Measurements from ENCODE around the gene CGREF1.
A peak's percentile ranks its signal among the peaks of the same experiment; 100 is the strongest.
"Not testable (repeated sequence)": the region's sequence is repeated elsewhere in the genome, so short reads cannot be mapped to it uniquely, and the experiment has no call there.

Gene CGREF1

DNA sequence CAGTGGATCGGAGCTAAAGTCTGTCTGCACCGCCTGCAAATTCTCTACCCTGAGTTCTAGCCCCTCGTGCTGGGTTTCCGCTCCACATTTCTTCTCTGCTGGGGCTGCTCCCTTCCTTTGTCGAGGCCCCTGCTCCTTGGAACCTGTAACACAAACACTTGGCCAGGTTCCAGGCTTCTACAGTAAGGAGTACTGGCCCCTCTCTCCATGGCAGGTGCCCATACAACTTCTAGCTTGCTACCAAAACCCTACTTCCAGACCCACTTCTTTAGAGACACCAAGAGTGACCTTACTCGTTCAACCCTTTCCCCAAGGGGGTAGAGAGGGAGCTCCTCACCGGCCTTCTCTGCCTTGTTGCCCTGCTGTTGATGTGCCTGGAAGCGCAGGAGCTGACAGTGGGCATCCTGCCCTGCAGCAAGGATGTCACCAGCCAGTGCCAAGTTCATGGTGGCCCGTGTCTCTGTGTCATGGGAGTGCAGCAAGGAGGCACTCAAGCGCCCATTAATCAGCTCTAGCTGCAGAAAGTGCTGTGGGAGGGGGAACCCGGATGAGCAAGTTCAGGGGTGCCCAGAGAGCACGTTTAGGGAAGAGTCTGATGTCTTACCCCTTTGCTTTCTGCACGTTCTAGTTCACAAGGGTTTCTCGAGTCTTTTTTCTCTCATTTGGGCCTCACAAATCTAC, 14.4 kb upstream of the CGREF1 start:
- Histone ChIP-seq H3K36me3 (ENCODE audit: insufficient read depth, low read length) (peaks cover 32% of the 10 kb centered on the region), H3K9me3 (ENCODE audit: low read length) (no peaks in the 10 kb centered on the region), H2AFZ (ENCODE audit: low read depth, low read length) (peak overlapping the region; percentile 88), H3K4me3 (ENCODE audit: low read length) (peak overlapping the region; percentile 85), H3K27me3 (ENCODE audit: insufficient read depth, low read length) (peaks cover 8% of the 10 kb centered on the region), H3K4me1 (ENCODE audit: insufficient read depth, low read length) (peaks cover 6% of the 10 kb centered on the region)

DNA sequence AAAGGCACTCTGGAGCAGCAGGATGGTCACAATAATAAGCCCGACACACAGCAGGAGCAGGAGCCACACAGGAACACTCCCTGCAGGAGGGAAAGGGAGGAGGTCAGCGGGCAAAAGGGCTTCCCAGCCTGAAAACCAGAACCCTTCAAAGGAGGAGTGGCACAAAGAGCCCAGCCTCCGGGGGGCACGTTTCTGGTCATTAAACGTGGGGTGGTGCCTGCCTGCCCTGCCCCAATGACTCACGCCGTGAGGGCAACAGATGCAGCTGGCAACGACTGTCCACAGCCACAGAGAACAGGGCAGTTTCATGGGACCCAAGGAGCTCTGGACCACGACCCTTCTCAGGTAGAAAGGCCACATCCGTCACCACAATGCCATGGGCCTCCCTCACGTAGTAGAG, 12.5 kb upstream of the CGREF1 start:
- Histone ChIP-seq H3K4me3 (ENCODE audit: low read length) (no peak overlapping the region), H3K27me3 (ENCODE audit: insufficient read depth, low read length) (no peaks in the 10 kb centered on the region), H3K36me3 (ENCODE audit: insufficient read depth, low read length) (peaks cover 32% of the 10 kb centered on the region), H3K4me1 (ENCODE audit: insufficient read depth, low read length) (peaks cover 6% of the 10 kb centered on the region), H2AFZ (ENCODE audit: low read depth, low read length) (no peak overlapping the region), H3K9me3 (ENCODE audit: low read length) (no peaks in the 10 kb centered on the region)

DNA sequence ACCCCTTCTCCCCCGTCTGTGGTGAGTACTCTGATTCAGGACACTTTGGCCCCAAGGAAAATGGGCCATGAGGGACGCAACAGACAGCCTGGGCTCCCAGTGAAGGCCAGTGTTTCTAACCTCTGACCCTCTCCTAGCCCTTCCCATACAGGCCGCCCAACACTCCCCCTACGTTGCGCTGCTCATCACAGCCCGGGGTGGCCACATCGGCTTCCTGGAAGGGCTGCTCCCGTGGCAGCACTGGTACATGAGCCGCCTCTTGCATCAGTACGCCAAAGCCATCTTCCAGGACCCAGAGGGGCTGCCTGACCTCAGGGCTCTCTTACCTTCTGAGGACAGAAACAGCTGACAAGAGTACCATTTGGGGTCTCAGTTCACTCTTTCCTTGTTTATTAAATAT, 11.5 kb upstream of the CGREF1 start:
- peaks cover 32% of the 10 kb centered on the region for H3K36me3 ChIP-seq (ENCODE audit: insufficient read depth, low read length)
- no peak overlapping the region for H2AFZ ChIP-seq (ENCODE audit: low read depth, low read length)
- H3K9me3 ChIP-seq (ENCODE audit: low read length) = no peaks in the 10 kb centered on the region
- peaks cover 6% of the 10 kb centered on the region for H3K4me1 ChIP-seq (ENCODE audit: insufficient read depth, low read length)
- no peak overlapping the region for H3K4me3 ChIP-seq (ENCODE audit: low read length)
- H3K27me3 ChIP-seq (ENCODE audit: insufficient read depth, low read length) = no peaks in the 10 kb centered on the region

DNA sequence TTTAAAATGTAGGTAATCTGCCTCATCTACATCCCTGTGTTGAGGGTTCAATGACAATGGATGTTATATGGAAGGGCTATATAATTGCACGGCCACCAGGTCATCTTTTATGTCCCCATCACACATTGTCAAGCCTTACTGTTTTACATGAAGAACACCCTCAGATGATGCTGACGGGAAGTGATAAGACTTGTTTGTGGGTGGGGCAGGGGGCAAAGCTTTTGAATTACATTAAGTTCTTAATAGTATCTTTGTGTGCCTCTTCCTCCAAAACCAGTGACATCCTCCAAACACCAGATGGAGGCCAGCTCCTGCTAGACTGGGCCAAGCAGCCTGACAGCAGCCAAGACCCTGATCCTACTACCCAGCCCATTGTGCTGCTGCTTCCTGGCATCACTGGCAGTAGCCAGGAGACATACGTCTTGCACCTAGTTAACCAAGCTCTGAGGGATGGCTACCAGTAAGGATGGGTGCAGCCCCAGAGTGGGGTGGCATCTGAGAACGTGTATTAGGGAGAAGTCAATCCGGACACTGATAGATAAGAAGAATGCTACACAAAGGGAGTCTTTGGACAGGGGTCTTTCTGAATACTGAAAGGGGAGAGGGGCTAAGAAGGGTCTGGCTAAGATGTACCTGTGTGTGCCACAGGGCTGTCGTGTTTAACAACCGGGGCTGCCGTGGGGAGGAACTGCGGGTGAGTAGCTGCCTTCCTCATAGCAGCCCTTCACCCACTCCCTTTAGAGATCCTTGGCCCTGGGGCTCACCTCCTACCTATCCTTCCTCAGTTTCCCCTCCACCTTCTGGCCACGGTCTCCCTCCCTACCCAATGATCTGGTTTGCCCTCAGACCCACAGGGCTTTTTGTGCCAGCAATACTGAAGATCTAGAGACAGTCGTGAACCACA, 10.0 kb upstream of the CGREF1 start:
- H3K27me3 ChIP-seq (ENCODE audit: insufficient read depth, low read length) = peaks cover 5% of the 10 kb centered on the region
- no peak overlapping the region for H2AFZ ChIP-seq (ENCODE audit: low read depth, low read length)
- peaks cover 32% of the 10 kb centered on the region for H3K36me3 ChIP-seq (ENCODE audit: insufficient read depth, low read length)
- no peak overlapping the region for H3K4me3 ChIP-seq (ENCODE audit: low read length)
- H3K9me3 ChIP-seq (ENCODE audit: low read length) = no peaks in the 10 kb centered on the region
- H3K4me1 ChIP-seq (ENCODE audit: insufficient read depth, low read length) = peaks cover 6% of the 10 kb centered on the region

DNA sequence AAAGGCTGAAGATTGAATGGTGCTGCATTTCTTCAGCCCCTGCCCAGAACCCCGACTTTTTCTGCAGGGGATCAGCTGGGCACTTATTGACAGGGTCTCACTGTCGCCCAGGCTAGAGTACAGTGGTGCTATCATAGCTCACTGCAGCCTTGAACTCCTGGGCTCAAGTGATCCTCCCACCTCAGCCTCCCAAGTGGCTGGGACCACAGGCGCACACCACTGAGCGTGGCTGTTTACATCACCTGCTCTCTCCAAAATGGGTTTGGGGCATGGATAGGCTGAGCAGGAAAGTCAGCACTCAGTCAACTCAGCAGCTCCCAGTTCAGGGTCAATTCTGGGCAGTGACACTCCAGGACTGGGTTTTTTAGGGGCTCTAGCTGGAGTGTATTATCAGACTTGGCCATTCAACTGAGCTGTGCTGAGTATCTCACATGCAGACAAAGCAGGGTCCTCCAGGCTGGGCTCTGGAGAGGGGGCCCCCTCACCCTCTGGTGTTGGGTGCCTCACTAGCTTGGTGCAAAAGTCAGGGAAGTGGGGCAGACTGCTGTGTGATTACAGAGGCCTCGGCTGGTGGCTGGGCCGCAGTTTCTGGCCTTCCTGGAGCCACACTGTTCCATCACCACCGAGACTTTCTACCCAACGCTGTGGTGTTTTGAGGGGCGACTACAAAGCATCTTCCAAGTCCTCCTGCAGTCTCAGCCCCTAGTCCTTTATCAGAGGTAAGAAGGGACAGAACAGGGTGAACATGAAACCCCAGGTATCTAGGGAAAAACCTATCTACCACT, 9.1 kb upstream of the CGREF1 start:
- no peaks in the 10 kb centered on the region for H3K4me1 ChIP-seq (ENCODE audit: insufficient read depth, low read length)
- peaks cover 9% of the 10 kb centered on the region for H3K27me3 ChIP-seq (ENCODE audit: insufficient read depth, low read length)
- no peaks in the 10 kb centered on the region for H3K9me3 ChIP-seq (ENCODE audit: low read length)
- no peak overlapping the region for H3K4me3 ChIP-seq (ENCODE audit: low read length)
- H3K36me3 ChIP-seq (ENCODE audit: insufficient read depth, low read length) = peaks cover 32% of the 10 kb centered on the region
- H2AFZ ChIP-seq (ENCODE audit: low read depth, low read length) = no peak overlapping the region

DNA sequence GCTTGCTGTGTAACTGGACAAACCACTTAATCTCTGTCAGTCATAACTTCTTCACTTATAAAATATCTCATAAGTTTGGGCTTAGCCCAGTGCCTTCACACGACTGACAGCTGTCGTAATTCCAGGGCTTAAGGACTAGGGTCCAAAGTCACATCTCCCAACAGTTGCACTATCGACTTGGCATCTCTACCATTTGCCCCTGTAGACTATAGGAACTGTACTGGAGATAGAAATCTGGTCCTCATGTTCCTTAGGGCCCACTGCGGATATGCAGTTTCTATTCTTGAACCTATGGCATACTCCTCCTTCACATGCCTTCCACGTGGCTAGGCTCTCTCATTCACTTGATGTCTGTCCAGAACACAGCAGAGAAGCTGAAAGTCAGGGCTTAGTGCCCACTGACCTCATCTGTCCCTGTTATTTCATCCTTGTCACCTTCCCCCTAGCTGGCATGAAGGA, 7.4 kb upstream of the CGREF1 start:
- peaks cover 17% of the 10 kb centered on the region for H3K36me3 ChIP-seq (ENCODE audit: insufficient read depth, low read length)
- H3K4me3 ChIP-seq (ENCODE audit: low read length) = no peak overlapping the region
- peaks cover 27% of the 10 kb centered on the region for H3K27me3 ChIP-seq (ENCODE audit: insufficient read depth, low read length)
- no peaks in the 10 kb centered on the region for H3K4me1 ChIP-seq (ENCODE audit: insufficient read depth, low read length)
- H2AFZ ChIP-seq (ENCODE audit: low read depth, low read length) = no peak overlapping the region
- no peaks in the 10 kb centered on the region for H3K9me3 ChIP-seq (ENCODE audit: low read length)

DNA sequence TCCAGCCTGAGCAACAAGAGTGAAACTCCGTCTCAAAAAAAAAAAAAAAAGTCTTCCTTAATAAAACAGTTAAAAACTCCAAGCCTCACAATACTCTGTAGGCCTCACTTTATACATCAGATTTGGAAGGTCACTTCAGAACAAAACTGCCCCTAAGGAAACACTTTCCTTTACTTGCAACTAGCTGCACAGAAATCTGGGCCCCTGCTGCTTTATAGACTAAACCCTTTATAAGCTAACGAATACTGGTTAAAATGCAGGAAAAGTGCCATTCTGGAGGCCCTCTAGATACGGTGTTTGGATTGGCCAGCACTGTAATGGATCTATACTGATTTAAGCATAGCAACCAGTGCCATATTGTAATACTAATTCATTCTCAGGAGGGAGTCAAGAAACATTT, 6.2 kb upstream of the CGREF1 start:
- H2AFZ ChIP-seq (ENCODE audit: low read depth, low read length) = no peak overlapping the region
- no peaks in the 10 kb centered on the region for H3K4me1 ChIP-seq (ENCODE audit: insufficient read depth, low read length)
- no peaks in the 10 kb centered on the region for H3K9me3 ChIP-seq (ENCODE audit: low read length)
- H3K27me3 ChIP-seq (ENCODE audit: insufficient read depth, low read length) = peaks cover 38% of the 10 kb centered on the region
- peaks cover 9% of the 10 kb centered on the region for H3K36me3 ChIP-seq (ENCODE audit: insufficient read depth, low read length)
- no peak overlapping the region for H3K4me3 ChIP-seq (ENCODE audit: low read length)

DNA sequence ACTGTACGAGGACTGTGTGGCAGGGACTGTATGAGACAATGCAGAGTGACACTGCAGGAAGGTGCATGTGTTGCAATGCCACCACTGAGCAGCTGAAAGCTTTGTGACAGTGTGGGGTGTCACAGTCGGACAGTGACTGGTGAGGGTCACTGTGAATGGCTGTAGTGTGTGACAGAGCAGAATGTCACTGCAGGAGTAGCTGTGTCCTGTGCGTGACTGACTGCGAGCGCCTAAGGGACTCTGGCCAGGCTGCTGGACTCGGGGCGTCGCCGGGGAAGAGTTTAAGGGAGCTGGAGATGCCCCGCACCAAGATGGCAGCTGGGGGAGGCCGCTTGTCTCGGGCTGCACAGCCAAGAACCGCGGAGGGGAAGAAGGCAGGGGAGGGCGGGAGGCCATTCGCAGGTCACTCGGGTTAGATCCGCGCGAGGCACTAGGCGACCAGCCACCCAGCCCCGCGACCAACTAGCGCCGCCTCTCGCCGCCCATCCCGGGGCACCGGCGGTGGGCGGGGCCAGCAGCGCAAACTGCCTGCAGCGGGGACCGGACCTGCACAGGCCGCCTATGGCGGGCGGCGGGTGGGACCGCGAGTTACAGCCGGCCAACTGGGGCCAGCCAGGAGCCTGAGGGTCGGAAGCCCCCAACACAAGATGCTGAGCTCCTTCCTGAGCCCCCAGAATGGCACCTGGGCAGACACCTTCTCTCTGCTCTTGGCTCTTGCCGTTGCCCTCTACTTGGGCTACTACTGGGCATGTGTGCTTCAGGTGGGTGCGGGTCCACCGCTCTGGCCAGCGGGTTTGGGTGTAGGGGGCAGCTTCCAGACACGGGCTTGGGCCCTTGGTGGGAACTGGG, 4.6 kb upstream of the CGREF1 start, which contains the start of gene ABHD1:
Gene ABHD1 (plus strand): TSS at position 514 of the 849 bp plus-strand sequence. CDS start 134 bp downstream, at position 648.
- Histone ChIP-seq H3K4me1 (ENCODE audit: insufficient read depth, low read length) (peaks cover under 1% of the 10 kb centered on the region), H3K9me3 (ENCODE audit: low read length) (no peaks in the 10 kb centered on the region), H3K36me3 (ENCODE audit: insufficient read depth, low read length) (no peaks in the 10 kb centered on the region), H3K4me3 (ENCODE audit: low read length) (peak within 1 kb of the TSS; percentile 37), H3K27me3 (ENCODE audit: insufficient read depth, low read length) (peaks cover 49% of the 10 kb centered on the region), H2AFZ (ENCODE audit: low read depth, low read length) (peak within 1 kb of the TSS; percentile 58)

DNA sequence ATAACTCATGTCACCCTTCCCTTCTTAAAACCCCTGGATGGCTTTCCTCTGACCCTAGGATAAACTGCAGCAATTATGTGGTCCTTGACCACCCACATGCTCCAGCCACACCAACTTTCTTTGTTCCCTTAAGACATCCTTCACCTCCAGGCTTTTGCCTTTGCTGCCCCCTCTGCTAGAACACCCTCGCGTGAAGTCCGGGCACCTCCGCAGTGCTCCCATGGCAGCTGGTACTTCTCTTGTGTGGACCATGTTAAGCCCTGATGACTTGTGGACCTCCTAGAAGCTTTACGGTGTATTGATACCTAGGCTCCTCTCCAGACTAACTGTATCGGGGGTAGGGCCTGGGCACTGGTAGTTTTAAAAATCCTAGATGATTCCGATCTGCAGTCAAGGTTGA, 3.9 kb upstream of the CGREF1 start:
- no peaks in the 10 kb centered on the region for H3K9me3 ChIP-seq (ENCODE audit: low read length)
- H3K36me3 ChIP-seq (ENCODE audit: insufficient read depth, low read length) = no peaks in the 10 kb centered on the region
- H3K4me3 ChIP-seq (ENCODE audit: low read length) = no peak overlapping the region
- H3K4me1 ChIP-seq (ENCODE audit: insufficient read depth, low read length) = peaks cover 6% of the 10 kb centered on the region
- peaks cover 56% of the 10 kb centered on the region for H3K27me3 ChIP-seq (ENCODE audit: insufficient read depth, low read length)
- peak overlapping the region; percentile 58 for H2AFZ ChIP-seq (ENCODE audit: low read depth, low read length)

DNA sequence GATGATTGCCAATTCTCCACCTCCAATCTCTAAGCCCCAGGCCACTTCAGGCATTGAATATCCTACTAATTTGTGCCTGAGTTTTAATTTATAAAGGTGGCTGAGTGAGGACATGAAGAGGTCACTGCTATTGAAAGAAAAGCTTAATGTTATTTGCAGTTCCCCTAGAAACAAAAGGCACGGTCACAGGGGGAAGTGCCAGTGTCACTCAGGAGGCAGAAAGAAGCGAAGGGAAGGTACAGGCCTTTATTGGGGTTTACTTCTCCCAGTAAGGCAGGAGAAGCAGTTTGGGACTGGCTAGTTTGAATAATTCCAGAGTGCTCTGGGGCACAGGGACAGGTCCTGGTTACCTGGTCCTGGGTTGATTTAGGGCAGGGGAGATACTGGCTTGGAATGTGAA, 3.0 kb upstream of the CGREF1 start:
- Histone ChIP-seq H3K36me3 (ENCODE audit: insufficient read depth, low read length) (no peaks in the 10 kb centered on the region), H3K4me1 (ENCODE audit: insufficient read depth, low read length) (peaks cover 6% of the 10 kb centered on the region), H3K27me3 (ENCODE audit: insufficient read depth, low read length) (peaks cover 60% of the 10 kb centered on the region), H3K9me3 (ENCODE audit: low read length) (no peaks in the 10 kb centered on the region), H2AFZ (ENCODE audit: low read depth, low read length) (no peak overlapping the region), H3K4me3 (ENCODE audit: low read length) (no peak overlapping the region)

DNA sequence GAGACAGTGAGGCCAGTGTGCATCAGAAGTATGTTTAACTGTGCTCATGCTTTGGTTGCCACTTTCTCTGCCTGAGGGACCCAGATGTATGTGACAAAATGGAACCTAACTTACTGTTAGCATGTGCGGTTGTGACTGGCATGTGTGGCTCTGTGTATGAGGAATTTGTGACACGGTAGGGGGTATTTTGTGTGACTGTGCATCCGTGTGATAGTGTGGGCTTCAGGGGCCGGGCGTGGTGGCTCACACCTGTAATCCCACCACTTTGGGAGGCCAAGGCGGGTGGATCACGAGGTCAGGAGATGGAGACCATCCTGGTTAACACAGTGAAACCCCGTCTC, 372 bp upstream of the CGREF1 start:
- not testable (repeated sequence) for H3K9me3 ChIP-seq (ENCODE audit: low read length); H2AFZ ChIP-seq (ENCODE audit: low read depth, low read length); H3K4me1 ChIP-seq (ENCODE audit: insufficient read depth, low read length); H3K36me3 ChIP-seq (ENCODE audit: insufficient read depth, low read length)
- H3K27me3 ChIP-seq (ENCODE audit: insufficient read depth, low read length) = peaks cover 68% of the 10 kb centered on the region
- peak overlapping the region; percentile 6 for H3K4me3 ChIP-seq (ENCODE audit: low read length)

DNA sequence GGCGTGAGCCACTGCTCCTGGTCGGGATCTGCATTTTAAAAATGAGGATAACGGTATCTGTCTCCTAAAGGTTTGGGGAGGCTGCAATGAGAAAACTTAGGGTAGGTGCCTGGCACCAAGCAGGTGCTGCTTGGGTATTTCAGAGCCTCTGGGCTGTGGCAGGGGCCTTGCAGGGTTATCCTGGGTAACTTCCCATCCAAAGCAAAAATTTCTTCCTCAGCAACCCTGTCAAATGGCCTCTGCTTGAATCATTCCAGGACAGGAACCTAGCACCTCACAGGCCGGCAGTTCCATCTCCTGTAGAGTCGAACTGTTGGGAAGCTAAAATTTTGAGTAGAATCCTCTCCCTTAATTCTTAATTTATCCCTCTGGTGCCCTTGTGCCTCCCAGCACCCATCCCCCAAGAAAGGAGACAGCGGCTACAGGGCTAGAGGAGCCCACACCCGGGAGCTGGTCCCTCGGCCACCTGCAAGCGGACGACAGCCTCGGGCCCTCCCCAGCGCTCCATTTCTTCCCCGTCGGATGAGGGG, 868 bp downstream of the CGREF1 start:
- Histone ChIP-seq H3K9me3 (ENCODE audit: low read length) (no peaks in the 10 kb centered on the region), H3K36me3 (ENCODE audit: insufficient read depth, low read length) (no peaks in the 10 kb centered on the region), H3K4me1 (ENCODE audit: insufficient read depth, low read length) (peaks cover 6% of the 10 kb centered on the region), H3K4me3 (ENCODE audit: low read length) (peak overlapping the region; percentile 6), H2AFZ (ENCODE audit: low read depth, low read length) (peak overlapping the region; percentile 62), H3K27me3 (ENCODE audit: insufficient read depth, low read length) (peaks cover 66% of the 10 kb centered on the region)
